Measurements from ENCODE around the gene CELSR2.

GRCh38 chr1:109237512-109237911, 11.8 kb upstream of the CELSR2 start:
- TF ChIP-seq CTCF (IDR thresholded peaks at IDR 0.05) (no peak), POLR2A (IDR thresholded peaks at IDR 0.05) (no peak)
